Hepatocyte (in vitro differentiated cells): ENCODE measurements around the gene DLL1. TPM values are rescaled to one million over a fixed set of nuclear protein-coding genes. Genes with fewer than 3 reads are reported as not detected.

ENCODE experiments used
- DNase-seq: peaks from one replicate; pipeline ENCODE4 v3.0.0-alpha.2; 2016; ENCODE audit warnings: low spot score
- H2AFZ ChIP-seq: fragments of 200-600 bp; sonication (generic); 2 replicates; pipeline ENCODE4 v1.6.0; 2016; ENCODE audit warnings: antibody characterized with exemption, mild to moderate bottlenecking
- H3K27ac ChIP-seq: fragments of 200-600 bp; sonication (generic); 2 replicates; pipeline ENCODE4 v1.5.1; 2016; ENCODE audit warnings: mild to moderate bottlenecking
- H3K27me3 ChIP-seq: fragments of 200-600 bp; sonication (generic); 2 replicates; pipeline ENCODE4 v1.6.1; 2016
- H3K36me3 ChIP-seq: fragments of 200-600 bp; sonication (generic); replicated peaks from 2 replicates; pipeline ENCODE4 v1.5.1; 2016; ENCODE audit warnings: low read depth; ENCODE audit not compliant: insufficient read depth
- H3K4me1 ChIP-seq: fragments of 200-600 bp; sonication (generic); 2 replicates; pipeline ENCODE4 v1.5.1; 2016; ENCODE audit warnings: mild to moderate bottlenecking, moderate library complexity; ENCODE audit not compliant: insufficient read depth
- H3K4me2 ChIP-seq: fragments of 200-600 bp; sonication (generic); 2 replicates; pipeline ENCODE4 v1.6.0; 2016
- H3K4me3 ChIP-seq: fragments of 200-600 bp; sonication (generic); 2 replicates; pipeline ENCODE4 v1.5.1; 2016; ENCODE audit warnings: mild to moderate bottlenecking
- H3K79me2 ChIP-seq: fragments of 200-600 bp; sonication (generic); 2 replicates; pipeline ENCODE4 v1.6.0; 2017; ENCODE audit warnings: mild to moderate bottlenecking
- H3K9me2 ChIP-seq: fragments of 200-600 bp; sonication (generic); replicated peaks from 2 replicates; pipeline ENCODE4 v1.6.0; 2017; ENCODE audit warnings: mild to moderate bottlenecking; ENCODE audit not compliant: insufficient read depth
- H3K9me3 ChIP-seq: fragments of 200-600 bp; sonication (generic); 2 replicates; pipeline ENCODE4 v1.5.1; 2016; ENCODE audit warnings: low read depth, mild to moderate bottlenecking
- H4K20me1 ChIP-seq: fragments of 200-600 bp; sonication (generic); 2 replicates; pipeline ENCODE4 v1.6.0; 2016; ENCODE audit warnings: mild to moderate bottlenecking; ENCODE audit not compliant: insufficient read depth, poor library complexity, severe bottlenecking
- EZH2 ChIP-seq: fragments of 200-600 bp; sonication (generic); IDR thresholded peaks from 2 replicates; pipeline ENCODE4 v1.6.1; 2016; ENCODE audit warnings: antibody characterized with exemption, mild to moderate bottlenecking, borderline replicate concordance
- EZH2phosphoT487 ChIP-seq: fragments of 200-600 bp; sonication (generic); IDR thresholded peaks from one replicate; pipeline ENCODE4 v1.6.1; 2018; ENCODE audit warnings: antibody characterized with exemption, mild to moderate bottlenecking, low read depth, moderate library complexity; ENCODE audit not compliant: unreplicated experiment, severe bottlenecking
- WGBS: methylation state at CpG from one replicate; pipeline ENCODE4 v1.1.6; 2016; ENCODE audit warnings: low lambda C conversion rate; ENCODE audit errors: missing lambda C conversion rate; 5-methylcytosine and 5-hydroxymethylcytosine counted together
- polyA plus RNA-seq: library from polyadenylated mRNA; unstranded; fragments of >200 nt; fragmentation: Nextera tagmentation; extraction: Ambion mirVana; gene quantifications from 2 replicates; pipeline ENCODE4 v1.2.1, GENCODE V29; 2016
- total RNA-seq: library from RNA; depleted of rRNA; stranded (reverse); fragments of >200 nt; gene quantifications from 2 replicates; pipeline ENCODE4 v1.2.3, GENCODE V29; 2014
- TF ChIP-seq, protein P1 (sequence below): fragments of 200-600 bp; sonication (generic); IDR thresholded peaks from 2 replicates; pipeline ENCODE4 v1.5.1; 2016; ENCODE audit warnings: antibody characterized with exemption, mild to moderate bottlenecking; ENCODE audit not compliant: poor library complexity

DLL1 gene
- total and polyA plus RNA-seq, 2 experiments from 2014 or later: 3.1 to 3.3 TPM

GRCh38 chr6:170317076-170317475 lies 26.2 kb upstream of the DLL1 start:
- H3K27ac ChIP-seq: no peak overlapping the region
- H3K79me2 ChIP-seq: peaks cover 71% of the 10 kb centered on the region
- H3K4me2 ChIP-seq: no peak overlapping the region
- H3K4me3 ChIP-seq: no peak overlapping the region
- DNase-seq: no peak
- no peaks in the 10 kb centered on the region for H3K9me2 ChIP-seq
- peaks cover 44% of the 10 kb centered on the region for H4K20me1 ChIP-seq
- H3K36me3 ChIP-seq: peaks cover 3% of the 10 kb centered on the region
- H3K9me3 ChIP-seq: no peaks in the 10 kb centered on the region
- TF ChIP-seq EZH2 (no peak), EZH2phosphoT487 (no peak)
- TF ChIP-seq, protein P1, sequence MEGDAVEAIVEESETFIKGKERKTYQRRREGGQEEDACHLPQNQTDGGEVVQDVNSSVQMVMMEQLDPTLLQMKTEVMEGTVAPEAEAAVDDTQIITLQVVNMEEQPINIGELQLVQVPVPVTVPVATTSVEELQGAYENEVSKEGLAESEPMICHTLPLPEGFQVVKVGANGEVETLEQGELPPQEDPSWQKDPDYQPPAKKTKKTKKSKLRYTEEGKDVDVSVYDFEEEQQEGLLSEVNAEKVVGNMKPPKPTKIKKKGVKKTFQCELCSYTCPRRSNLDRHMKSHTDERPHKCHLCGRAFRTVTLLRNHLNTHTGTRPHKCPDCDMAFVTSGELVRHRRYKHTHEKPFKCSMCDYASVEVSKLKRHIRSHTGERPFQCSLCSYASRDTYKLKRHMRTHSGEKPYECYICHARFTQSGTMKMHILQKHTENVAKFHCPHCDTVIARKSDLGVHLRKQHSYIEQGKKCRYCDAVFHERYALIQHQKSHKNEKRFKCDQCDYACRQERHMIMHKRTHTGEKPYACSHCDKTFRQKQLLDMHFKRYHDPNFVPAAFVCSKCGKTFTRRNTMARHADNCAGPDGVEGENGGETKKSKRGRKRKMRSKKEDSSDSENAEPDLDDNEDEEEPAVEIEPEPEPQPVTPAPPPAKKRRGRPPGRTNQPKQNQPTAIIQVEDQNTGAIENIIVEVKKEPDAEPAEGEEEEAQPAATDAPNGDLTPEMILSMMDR: no peak
- no peaks in the 10 kb centered on the region for H3K27me3 ChIP-seq
- 80% methylated on average over 1 of the region's 1 CpG for WGBS
- no peak overlapping the region for H2AFZ ChIP-seq
- no peaks in the 10 kb centered on the region for H3K4me1 ChIP-seq

DNA sequence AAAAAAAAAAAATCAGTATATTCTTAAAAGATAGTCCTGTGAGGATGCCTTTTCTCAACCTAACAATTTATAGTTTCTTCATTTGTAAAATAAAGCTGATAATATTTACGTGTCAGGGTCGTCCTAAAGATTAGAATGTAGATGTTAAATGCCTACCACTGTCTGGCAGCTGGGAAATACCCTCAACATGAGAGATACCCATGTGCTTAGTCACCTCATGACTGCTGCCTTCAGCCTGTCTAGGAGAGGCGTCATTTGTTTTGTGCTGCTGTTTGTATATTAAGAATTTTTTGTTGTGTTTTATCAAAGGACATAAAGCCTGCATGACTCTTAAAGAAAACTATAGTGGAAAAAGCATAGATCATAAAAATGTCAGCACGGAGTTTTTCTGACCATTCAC lies 25.2 kb upstream of the DLL1 start:
- H3K27ac ChIP-seq: no peak overlapping the region
- H3K4me2 ChIP-seq: no peak overlapping the region
- no peak for TF ChIP-seq EZH2phosphoT487
- peaks cover 3% of the 10 kb centered on the region for H3K36me3 ChIP-seq
- H4K20me1 ChIP-seq: peaks cover 53% of the 10 kb centered on the region
- no peaks in the 10 kb centered on the region for H3K9me3 ChIP-seq
- no peak overlapping the region for H3K4me3 ChIP-seq
- H3K4me1 ChIP-seq: no peaks in the 10 kb centered on the region
- no peaks in the 10 kb centered on the region for H3K9me2 ChIP-seq
- no peaks in the 10 kb centered on the region for H3K27me3 ChIP-seq
- WGBS: 94% methylated on average over 4 of the region's 4 CpGs
- H2AFZ ChIP-seq: no peak overlapping the region
- DNase-seq: no peak
- H3K79me2 ChIP-seq: peaks cover 75% of the 10 kb centered on the region

DNA sequence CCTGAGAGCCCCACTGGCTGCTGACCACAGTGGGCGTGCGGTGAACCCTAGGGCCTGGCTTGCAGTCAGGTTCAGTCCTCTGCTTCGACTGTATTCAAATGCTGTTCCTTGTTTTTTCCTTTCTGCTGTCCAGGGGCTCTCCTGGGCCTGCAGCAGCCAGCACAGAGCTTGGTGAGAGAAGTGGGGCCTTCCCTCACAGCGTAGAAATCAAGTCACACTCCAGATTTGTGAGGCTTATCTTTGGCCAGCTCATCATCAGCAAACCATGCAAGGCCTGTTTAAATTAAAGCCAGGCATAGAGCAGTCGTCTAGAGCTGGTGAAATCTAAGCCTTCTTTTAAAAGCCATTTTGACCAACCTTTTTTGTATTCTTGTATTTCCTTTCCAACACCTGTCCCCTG lies 24.1 kb upstream of the DLL1 start:
- TF ChIP-seq, protein P1: no peak
- TF ChIP-seq EZH2phosphoT487 (no peak), EZH2 (no peak)
- H3K79me2 ChIP-seq: peaks cover 86% of the 10 kb centered on the region
- H3K9me3 ChIP-seq: no peaks in the 10 kb centered on the region
- no peak overlapping the region for H3K27ac ChIP-seq
- H2AFZ ChIP-seq: no peak overlapping the region
- 76% methylated on average over 5 of the region's 5 CpGs for WGBS
- H3K4me2 ChIP-seq: no peak overlapping the region
- no peak overlapping the region for H3K4me3 ChIP-seq
- no peaks in the 10 kb centered on the region for H3K27me3 ChIP-seq
- DNase-seq: no peak
- H4K20me1 ChIP-seq: peaks cover 63% of the 10 kb centered on the region
- H3K4me1 ChIP-seq: no peaks in the 10 kb centered on the region
- H3K36me3 ChIP-seq: peaks cover 3% of the 10 kb centered on the region
- no peaks in the 10 kb centered on the region for H3K9me2 ChIP-seq

DNA sequence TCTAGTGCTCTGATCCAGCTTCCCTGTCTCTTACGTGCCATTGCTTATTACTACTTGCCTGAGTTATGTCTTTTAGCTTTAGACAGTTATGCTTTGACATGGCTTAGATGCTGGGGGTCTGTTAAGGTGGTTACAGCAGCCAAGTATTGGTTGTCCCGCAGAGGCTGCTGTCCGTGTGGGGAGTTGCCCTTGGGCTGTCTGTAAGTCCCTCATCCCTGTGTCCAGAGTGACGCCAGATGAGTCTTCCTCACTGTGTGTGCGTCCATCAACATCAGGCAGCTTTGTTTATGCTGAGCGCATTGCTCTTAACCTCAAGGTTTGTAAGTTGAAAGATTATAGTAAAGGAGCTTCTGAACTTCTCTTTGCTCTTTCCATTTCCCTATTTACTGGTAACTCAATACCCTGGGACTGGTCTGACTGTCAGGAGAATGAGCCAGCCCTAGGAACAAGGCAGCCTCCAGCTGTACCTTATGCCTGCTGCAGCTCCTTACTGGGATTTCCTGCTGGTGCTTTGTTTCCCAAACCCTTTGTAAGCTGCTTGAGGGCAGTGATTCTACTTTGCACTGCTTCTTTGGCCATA lies 22.9 kb upstream of the DLL1 start:
- TF ChIP-seq, protein P1: no peak
- TF ChIP-seq EZH2 (no peak), EZH2phosphoT487 (no peak)
- DNase-seq: no peak
- no peaks in the 10 kb centered on the region for H3K27me3 ChIP-seq
- H4K20me1 ChIP-seq: peaks cover 66% of the 10 kb centered on the region
- no peak overlapping the region for H3K27ac ChIP-seq
- 62% methylated on average over 6 of the region's 6 CpGs for WGBS
- no peaks in the 10 kb centered on the region for H3K9me3 ChIP-seq
- peaks cover 3% of the 10 kb centered on the region for H3K36me3 ChIP-seq
- peaks cover 3% of the 10 kb centered on the region for H3K4me1 ChIP-seq
- no peaks in the 10 kb centered on the region for H3K9me2 ChIP-seq
- no peak overlapping the region for H2AFZ ChIP-seq
- H3K4me3 ChIP-seq: no peak overlapping the region
- H3K79me2 ChIP-seq: peaks cover 94% of the 10 kb centered on the region
- H3K4me2 ChIP-seq: no peak overlapping the region
